Fibroblast of skin of left biceps (primary cell): ENCODE measurements around the gene PTPRE.
"Not testable (repeated sequence)": the region's sequence is repeated elsewhere in the genome, so short reads cannot be mapped to it uniquely, and the experiment has no call there.

Experiments used
- DNase-seq, 2 experiments: peaks; one replicate each; pipeline ENCODE4 v3.0.0-alpha.2; 2013; ENCODE audit warnings: low read depth in 2 of 2

PTPRE gene

DNA sequence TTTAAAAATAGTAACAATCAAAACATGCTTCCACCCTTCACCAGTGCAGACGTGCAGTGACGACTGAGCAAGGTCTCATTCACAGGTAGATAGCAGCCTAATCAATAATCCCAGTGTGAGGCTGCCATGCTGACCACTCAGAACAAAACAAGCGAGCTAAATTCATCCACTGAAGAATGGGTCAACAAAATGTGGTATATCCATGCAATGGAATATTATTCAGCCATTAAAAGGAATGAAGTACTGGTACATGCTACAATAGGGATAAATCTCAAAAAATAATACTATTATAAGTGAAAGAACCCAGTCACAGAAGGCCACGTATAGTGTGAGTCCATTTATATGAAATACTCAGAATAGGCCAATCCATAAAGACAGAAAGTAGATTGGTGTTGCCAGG lies 74.0 kb downstream of the PTPRE start:
- no peak for DNase-seq

DNA sequence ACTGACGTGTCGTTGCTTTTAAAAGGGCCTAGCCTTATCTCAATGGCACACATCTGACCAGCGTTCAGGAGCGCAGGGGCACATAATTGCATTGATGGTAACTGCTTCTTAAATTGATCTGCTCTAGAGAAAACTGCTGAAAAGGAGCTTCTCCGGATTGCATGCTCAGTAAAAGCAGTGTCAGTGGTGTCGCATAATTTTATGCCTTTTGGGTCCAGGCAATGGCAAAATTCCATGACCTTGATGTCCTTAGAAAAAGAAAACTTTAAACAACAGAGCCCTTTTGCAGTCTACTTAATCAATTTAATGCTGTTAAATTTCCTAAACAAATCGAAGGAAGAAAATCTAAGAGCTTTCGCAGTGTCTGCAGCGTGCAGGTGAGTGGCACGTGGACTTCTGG lies 75.7 kb downstream of the PTPRE start:
- no peak for DNase-seq

- DNase-seq = no peak
Measured at GRCh38 chr10:127983344-127984100, 76.6 kb downstream of the PTPRE start.

- no peak for DNase-seq
Measured at GRCh38 chr10:127984945-127985344, 78.0 kb downstream of the PTPRE start.

GRCh38 chr10:127986531-127987466 lies 79.9 kb downstream of the PTPRE start:
- peak in 1 of 2 experiments; percentile 1 for DNase-seq

DNA sequence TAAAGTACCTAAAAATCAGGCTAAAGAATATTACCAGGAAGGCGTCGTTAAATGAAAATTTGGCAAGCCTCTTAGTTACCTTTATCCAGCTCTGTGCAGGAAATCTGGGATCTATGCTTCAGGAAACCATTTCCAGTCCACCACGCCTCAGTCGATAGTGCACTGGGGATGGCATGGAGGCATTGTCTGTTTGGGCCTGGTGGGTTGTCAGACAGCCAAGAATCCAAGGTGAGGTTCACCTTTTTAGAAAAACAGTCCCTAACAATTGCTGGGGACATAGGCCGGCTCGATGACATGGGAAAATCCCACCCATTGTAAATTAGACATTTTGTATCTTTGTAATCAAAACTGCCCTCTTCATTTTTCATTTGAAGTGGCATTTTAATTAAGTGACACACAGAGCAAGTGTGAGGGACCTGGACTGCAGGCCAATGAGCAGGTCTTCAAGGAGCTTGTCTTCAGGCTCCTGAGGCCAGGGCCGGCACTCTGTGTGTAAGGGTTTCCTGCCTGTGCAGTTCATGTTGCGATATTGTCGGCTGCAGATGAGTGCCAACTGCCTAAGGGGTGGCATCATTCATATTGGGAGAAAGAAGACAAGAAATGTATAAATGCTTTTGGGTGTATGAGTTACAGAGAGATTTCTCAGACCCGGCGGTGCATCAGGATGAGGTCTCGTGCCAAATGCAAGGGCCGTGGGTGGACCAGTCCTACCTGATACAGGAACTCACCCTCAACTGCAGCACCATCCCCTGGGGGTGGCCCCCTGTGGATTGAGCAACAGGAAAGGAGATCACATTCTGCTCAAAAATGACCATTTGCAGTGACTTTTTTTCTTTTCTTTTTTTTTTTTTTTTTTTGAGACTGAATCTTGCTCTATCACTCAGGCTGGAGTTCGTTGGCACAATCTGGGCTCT lies 80.8 kb downstream of the PTPRE start:
- no peak for DNase-seq

DNA sequence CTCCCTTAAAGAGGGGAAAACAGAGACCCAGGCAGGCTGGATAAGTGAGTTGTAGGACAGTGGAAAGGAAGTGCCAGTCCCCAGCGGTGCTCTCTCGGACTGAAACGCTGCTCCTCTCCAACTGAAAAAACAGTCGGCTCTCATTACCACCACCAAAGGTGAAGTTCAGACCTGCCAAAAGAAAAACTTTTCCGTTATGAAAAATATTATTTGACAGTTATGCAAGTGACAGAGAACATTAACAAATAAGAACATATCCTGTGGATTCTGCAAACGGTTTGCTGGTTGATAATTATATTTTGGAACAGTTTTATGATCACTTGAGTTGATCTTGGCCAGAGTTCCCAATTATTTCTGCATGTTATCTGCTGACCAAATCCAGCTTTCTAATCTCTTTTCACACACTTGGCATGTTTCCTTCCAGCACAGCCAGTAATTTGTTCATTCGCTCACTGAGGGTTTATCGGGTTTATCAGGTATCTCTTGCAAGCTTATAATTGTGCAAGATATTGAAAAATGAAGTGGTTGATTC lies 82.6 kb downstream of the PTPRE start:
- DNase-seq = no peak

DNA sequence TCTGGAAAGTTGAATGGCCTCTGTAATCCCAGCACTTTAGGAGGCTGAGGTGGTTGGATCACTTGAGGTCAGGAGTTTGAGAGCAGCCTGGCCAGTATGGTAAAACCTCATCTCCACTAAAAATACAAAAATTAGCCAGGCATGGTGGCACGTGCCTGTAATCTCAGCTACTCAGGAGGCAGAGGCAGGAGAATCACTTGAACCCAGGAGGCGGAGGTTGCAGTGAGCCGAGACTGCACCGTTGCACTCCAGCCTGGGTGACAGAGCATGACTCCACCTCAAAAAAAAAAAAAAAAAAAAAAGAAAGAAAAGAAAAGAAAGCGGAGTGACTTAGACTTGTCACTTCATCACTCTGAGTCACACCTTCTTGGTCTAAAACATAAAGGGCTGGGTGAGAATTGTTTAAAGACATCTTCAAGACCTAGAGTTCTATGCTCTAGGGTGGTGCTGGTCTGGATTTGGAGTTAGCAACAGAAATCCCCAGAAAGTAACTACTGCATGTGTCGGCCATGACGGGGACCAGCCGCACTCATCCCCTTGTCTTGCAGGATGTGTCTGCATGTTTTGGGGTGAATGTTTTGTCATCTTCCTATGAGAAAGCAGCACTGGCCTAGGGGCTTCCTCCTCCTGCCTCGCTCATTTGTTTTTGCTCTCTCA lies 83.4 kb downstream of the PTPRE start:
- DNase-seq = not testable (repeated sequence)

- DNase-seq = peak; percentile 70
Measured at GRCh38 chr10:127990846-127991542, 84.1 kb downstream of the PTPRE start.

DNA sequence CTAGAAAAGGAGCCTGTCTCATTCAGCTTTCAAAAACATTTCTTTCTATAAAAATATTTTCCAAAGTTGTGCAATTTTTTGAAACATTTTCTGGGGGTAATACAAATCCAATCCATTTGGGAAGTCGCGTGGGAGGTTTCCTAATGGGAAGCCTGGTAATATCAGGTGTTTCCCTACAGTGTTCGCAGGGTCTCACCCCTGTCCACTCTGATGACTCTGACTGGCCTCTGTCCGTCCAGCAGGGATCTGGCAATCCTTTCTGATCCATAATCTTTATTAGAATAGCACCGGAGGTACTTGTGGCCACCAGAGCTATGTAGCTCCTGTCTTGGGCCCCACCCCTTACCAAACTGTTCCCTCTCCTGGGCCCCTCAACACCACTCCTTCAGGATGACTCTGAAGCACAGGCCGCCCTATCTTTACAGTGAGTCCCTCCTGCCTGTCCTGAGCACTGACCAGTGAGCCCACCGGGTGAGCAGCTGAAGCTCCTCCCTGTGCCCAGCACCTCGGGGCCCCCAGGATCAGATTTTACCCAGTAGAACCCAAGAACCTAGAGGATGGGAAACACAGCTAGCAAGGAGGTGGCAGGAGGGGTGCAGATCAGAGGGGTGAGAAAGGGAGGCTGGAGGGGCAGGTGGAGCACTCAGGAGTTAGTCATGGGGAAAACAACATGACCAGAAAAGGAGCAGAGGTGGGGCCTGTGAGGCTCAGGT lies 84.8 kb downstream of the PTPRE start:
- DNase-seq = no peak

- DNase-seq = no peak
Measured at GRCh38 chr10:127992376-127992775, 85.5 kb downstream of the PTPRE start.

GRCh38 chr10:127993056-127993690 lies 86.3 kb downstream of the PTPRE start:
- DNase-seq = no peak

- no peak for DNase-seq
Measured at GRCh38 chr10:127995939-127996338, 89.0 kb downstream of the PTPRE start.

- DNase-seq = no peak
Measured at GRCh38 chr10:127996586-127996985, 89.7 kb downstream of the PTPRE start.

- DNase-seq = no peak
Measured at GRCh38 chr10:127997271-127997670, 90.4 kb downstream of the PTPRE start.

GRCh38 chr10:127997937-127998336 lies 91.0 kb downstream of the PTPRE start:
- no peak for DNase-seq

GRCh38 chr10:127998501-127999144 lies 91.7 kb downstream of the PTPRE start:
- no peak for DNase-seq

GRCh38 chr10:127999297-128000129 lies 92.6 kb downstream of the PTPRE start:
- no peak for DNase-seq
